ENCODE data around the gene CNOT3.
"Not testable (repeated sequence)": the region's sequence is repeated elsewhere in the genome, so short reads cannot be mapped to it uniquely, and the experiment has no call there.

The CNOT3 gene

DNA sequence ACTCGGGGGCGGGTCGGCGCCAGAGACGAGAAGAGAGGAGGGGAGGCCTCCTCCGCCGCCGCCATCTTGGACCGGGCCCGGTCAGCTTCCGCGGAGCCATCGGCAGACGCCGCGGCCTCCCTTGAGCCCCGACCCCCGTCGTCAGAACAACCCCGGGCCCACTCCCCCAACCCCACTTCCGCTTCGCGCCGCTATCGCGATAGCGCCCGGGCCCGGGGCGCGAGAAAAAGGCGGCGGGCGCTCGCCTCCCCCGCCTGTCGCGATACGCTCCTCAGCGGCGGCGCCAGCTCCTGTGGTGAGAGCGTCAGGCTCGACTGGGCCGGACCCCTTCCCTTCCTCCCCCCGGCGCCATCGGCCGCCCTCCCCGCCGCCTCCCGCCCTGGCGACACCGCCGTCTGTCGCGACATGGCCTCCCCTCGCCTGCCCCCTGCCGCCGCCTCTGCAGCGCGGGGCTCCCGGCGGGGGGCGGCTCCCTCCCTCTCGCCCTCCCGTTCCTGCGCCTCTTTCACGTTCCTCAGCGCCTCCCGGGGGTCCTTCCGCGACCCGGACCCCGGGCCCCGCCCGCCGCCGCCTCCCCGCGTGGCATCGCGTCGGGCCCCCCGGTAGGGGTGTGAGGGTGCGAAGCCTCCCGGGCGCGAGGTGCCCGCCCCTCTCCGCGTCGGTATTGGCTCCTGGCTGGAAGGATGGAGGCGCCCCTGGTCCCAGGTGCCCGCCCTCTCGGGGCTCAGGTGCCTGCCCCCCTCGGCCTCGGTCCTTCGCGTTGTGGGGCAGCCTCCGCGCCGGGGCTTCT is at the start of gene CNOT3:
CNOT3 (plus strand) TSS at position 64 of the 790 bp plus-strand sequence. CDS start 5,217 bp downstream, outside the sequence.
- DNase-seq, result no peak

DNA sequence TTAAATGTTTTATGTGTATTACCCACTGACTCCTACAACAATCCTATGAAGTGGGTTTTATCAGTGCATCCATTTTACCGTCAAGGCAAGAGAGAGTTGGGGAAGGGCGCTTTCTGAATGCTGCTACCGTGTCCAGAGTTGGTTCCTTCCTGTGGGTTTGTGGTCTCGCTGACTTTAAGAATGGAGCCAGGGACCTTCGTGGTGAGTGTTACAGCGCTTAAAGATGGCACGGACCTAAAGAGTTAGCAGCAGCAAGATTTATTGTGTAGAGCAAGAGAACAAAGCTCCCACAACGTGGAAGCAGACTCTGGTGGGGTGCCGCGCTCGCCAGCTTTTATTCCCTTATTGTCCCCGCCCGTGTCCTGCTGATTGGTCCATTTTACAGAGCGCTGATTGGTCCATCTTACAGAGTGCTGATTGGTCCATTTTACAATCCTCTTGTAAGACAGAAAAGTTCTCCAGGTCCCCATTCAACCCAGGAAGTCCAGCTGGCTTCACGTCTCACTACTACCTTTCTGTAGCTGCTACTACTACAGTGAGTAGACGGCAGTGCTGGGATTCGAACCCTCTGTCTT is 43.0 kb upstream of the CNOT3 start:
- no peak for DNase-seq

DNA sequence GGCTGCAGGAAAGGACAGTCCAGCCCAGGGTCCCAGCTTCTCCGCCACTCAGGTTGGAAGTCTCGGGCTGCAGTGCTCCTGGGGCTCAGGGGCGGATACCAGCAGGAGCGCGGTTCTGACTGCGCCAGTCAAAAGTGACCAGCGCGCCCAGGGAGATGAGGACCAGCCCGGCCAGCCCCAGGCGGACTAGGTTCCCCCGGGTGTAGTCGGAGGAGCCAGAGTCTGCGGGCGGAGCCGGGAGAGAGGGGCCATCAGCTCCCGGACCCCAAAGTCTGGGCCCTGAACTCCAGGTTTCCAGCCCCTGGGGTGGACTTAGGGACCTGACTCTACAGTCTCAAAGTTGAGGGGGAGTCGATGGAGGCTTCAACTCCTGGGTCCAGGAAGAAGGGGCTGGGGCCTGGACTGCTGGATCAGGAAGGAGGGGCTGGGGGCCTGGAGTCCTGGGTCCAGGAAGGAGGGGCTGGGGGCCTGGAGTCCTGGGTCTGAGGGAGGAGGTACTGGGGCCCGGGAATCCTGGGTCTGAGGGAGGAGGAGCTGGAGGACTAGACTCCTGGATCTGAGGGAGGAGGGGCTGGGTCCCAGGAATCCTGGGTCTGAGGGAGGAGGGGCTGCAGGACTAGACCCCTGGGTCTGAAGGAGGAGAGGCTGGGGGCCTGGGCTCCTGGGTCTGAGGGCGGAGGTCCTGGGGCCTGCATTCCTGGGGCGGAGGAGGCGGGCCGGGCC is 42.3 kb upstream of the CNOT3 start:
- no peak for DNase-seq

DNA sequence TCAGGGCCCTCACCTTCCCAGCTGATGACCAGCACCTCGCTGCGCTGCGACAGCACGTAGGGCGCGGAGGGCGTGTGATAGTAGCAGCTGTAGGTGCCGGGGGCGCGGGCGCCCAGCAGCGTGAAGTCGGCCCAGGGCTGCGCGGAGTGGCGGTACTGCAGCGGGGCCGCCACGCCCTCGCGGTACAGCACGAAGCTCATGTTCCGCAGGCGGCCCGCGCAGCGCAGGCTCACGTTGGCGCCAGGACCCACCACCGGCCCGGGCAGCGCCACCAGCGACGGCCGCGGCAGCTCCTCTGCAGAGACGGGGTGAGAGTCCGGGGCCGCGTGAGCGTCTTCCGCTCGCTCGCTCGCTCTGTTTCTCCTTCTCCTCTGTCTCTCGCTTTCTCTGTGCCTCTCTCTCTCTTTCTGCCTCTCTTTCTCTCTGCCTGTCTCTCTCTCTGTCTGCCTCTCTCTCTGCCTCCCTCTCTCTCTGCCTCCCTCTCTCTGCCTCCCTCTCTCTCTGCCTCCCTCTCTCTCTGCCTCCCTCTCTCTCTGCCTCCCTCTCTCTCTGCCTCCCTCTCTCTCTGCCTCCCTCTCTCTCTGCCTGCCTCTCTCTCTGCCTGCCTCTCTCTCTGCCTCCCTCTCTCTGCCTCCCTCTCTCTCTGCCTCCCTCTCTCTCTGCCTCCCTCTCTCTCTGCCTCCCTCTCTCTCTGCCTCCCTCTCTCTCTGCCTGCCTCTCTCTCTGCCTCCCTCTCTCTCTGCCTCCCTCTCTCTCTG is 41.5 kb upstream of the CNOT3 start:
- not testable (repeated sequence) for DNase-seq

DNA sequence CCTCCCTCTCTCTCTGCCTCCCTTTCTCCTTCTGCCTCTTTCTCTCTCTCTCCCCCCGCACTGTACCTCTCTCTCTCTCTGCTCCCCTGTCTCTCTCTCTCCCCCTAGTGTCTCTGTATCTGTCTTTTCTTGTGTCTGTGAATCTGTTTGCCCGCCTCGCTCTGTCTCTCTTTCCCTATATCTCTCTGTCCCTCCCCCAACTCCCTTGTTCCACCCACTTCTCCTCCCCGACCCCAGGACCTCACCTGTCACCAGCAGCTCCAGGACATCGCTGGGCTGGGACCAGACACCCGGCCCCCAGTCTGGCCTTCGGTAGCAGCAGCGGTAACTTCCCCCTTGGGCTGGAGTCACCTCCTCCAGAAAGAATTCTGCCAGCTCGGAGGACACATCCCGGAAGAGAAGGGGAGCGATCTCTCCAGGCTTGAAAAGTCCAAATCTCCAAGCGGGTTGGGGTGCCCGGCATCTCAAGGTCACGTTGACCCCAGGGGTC is 40.9 kb upstream of the CNOT3 start:
- no peak for DNase-seq

DNA sequence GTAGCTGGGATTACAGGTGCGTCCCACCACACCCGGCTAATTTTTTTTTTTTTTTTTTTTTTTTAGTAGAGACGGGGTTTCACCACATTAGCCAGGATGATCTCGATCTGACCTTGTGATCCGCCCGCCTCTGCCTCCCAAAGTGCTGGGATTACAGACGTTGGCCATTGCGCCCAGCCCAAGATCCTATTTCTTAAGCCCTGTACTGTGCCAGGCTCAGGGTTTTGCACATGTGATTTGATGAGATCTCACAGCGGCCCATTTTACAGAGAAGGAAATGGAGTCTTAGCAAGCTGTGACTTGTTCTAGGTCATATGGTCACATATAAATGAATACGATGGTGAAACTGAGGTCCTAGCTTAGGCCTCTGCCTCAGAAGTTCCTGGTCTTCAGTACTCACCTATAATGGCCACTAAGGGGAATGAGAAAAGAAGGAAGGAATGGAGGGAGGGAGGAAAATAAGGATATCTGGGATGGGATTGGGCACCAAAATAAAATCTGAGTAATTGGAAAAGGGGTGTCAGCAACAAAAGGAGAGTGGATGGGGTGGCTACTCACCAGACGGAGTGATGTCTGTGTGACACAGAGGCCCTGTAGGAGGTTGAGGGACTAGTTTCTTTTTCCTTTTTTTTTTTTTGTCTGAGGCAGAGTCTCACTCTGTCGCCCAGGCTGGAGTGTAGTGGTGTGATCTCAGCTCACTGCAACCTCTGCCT is 38.2 kb upstream of the CNOT3 start:
- no peak for DNase-seq

DNA sequence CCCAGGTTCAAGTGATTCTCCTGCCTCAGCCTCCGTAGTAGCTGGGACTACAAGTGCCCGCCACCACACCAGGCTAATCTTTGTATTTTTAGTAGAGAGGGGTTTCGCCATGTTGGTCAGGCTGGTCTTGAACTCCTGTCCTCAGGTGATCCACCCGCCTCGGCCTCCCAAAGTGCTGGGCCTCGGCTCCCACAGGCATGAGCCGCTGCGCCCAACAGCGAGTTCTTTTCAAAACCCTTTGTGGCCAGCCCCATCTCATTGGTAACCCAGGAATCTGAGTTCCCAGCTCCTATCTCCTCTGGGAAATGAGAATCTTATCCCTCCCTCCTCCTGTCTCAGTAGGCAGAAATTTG is 37.7 kb upstream of the CNOT3 start:
- DNase-seq, result not testable (repeated sequence)

DNA sequence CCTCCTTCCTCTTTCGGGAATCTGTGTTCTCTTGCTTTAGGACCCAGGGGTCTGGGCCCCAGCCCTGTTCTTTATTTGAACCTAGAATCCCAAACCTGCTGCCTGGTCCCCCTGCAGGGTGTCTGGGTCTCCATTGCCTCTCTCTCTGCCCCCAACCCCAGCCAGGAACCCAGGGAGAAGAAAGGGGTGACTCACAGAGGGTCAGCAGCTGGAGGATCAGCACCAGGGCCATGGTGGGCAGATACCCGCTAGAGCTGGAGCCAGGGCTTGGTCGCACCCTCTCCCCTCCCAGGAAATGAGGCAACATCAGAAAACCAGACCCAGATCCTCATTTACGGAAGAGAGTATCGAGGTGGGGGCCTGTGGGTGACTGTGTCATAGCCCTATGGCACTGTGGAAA is 37.0 kb upstream of the CNOT3 start, which contains the start of gene OSCAR:
OSCAR (minus strand) TSS at position 243 of the 400 bp plus-strand sequence; CDS start at position 232, 11 bp downstream.
- DNase-seq, result no peak

DNA sequence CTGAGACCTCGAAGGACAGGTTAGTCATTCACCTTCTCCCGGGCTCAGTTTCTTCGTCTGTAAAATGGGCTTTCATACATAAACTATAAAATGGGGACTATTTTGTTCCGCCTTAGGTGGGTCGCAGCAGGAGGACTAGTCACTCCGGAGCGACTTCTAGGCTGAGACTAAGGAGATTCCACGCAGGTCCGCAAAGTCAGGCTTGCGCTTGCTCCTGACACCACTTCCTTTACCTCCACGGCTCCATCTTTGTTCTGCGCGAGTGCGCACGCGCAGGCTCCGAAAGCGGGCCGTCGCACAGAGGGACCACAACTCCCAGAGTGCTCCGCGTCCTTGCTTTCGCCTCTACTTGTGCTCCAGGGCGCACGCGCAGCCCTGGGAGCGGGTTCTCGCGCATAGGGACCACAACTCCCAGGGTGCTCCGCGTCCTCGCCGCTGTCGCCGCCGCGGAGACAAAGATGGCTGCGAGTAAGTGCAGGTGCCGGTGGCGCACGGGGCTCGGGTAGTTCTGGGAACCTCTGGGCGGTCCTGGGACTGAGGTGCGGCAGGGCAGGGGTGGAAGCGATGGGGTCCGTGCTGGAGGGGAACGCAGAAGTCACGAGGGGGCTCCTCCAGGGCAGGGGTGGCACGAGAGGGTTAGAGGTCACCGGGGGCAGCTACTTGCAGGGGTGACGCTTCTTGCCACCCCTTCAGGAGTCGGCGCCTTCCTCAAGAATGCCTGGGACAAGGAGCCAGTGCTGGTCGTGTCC is 35.0 kb upstream of the CNOT3 start, which contains the start of gene NDUFA3:
NDUFA3 (plus strand) TSS at position 435 of the 749 bp plus-strand sequence; CDS start at position 459, 24 bp downstream.
- peak; percentile 95 for DNase-seq

DNA sequence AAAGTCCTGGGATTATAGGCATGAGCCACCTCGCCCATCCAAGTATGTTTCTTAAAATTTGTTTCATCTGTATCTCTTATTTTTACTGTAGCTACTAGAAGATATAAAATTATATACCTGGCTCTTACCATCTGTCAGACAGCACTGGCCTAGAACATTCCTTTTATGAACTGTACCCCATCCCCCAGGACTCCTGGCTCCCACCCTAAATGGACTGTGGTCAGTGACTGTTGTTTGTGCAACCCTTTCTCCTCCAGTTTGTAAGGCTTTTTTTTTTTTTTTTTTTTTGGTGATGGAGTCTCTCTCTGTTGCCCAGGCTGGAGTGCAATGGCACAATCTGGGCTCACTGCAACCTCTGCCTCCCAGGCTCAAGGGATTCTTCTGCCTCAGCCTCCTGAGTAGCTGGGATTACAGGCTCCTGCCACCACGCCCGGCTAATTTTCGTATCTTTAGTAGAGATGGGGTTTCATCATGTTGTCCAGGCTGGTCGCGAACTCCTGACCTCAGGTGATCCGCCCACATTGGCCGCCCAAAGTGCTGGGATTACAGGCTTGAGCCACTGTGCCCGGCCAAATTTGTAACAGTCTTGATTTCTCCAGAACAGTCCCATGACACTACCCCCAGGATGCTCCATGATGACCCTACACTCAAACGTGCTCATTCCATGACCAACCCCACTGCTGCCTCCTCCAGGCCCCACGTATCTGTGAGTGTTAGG is 32.4 kb upstream of the CNOT3 start:
- DNase-seq, result no peak

DNA sequence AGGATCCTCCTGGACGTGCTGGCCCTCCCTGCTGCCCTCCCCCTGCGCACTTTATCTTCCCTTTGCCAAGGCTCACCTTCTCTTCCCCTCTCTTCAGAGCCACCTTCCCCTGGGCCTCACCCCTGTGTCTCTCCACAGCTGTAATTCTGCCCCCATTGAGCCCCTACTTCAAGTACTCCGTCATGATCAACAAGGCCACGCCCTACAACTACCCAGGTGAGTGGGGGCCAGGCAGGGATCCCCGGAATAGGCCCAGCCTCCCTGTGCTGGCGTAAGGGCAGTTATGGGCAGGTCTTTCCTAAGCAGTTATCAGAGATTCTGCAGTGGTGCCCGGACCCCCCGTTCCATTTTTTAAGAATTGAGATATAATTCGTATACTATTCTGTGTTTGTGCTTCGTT is 31.8 kb upstream of the CNOT3 start:
- no peak for DNase-seq

DNA sequence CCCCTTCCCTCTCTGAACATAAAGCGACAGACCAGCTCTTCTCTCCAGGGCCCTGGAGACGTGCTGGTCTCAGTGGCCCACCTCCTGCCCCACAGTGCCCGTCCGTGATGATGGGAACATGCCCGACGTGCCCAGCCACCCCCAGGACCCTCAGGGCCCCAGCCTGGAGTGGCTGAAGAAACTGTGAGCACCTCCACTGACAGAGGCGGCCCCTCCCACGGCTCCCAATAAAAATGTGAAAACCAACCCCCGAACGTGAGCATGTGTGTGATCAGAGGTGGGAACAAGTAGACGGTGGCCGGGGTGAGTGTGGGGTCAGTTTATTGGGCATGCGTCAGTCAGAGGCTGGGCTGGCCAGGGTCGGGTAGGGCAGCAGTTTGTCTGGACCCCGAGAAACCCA is 30.8 kb upstream of the CNOT3 start:
- DNase-seq, result no peak

DNA sequence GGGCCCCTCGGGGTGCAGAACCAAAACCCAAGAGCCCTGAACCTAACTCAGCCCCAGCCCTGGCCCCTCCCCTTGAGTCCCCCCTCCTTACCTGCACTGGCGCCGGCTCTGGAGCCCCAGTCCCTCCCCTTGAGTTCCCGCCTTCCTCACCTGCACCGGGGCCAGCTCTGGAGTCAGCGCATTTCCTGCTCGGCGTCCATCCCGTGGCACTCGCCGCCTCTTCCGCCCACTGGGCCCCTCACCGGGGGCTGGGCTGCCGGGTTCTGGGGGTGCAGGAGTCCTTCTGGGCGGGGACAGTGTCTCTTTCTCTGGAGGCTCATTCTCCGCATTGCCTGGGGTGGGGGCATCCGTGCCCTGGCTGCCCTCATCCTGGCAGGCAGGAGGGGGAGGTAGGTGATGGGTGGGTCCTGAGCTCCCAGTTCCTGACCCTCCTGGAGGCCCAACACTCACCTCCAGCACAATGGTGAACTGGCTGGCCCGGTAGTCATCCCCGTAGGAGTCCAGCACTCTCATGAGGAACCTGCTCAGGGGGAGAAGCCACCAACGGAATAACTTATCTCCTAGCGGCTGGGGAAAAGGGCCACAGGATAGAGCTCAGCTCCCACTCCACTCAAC is 29.6 kb upstream of the CNOT3 start:
- no peak for DNase-seq

DNA sequence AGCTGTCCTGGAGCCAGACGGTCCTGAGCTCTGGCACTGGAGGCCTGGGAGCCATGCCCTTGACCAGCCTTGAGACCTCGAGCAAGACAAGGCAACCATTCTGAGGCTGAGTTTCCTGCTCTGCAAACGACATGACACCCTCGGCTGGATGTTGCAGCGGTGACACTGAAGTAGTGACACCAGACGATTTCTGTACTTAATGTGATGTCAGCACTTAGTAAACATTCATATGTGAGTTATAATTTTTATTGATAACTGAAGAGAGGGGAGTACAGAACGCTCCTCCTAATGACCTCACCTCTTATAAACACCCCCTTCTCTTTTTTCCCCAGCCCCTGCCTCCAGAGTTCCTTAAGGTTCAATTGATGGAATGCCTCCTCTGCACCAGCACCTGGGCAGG is 29.1 kb upstream of the CNOT3 start:
- no peak for DNase-seq

DNA sequence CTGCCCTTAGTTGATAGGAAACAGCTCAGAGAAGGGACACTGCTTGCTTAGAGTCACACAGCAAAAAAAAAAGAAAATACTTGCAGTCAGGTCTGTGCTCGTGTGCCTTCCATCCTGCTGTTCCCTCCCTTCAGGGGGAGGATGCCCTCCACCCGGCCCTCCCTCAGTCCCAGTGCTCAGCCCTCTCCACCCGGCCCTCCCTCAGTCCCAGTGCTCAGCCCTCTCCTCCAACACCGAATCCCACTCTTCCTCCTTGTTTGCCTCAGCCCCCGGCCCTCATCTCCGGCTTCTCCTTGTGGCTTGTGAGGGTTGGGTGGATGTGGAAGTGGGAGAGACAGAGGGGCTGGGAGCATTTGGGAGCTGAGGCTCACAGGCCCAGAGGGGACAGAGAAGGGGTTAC is 27.9 kb upstream of the CNOT3 start:
- DNase-seq, result no peak

DNA sequence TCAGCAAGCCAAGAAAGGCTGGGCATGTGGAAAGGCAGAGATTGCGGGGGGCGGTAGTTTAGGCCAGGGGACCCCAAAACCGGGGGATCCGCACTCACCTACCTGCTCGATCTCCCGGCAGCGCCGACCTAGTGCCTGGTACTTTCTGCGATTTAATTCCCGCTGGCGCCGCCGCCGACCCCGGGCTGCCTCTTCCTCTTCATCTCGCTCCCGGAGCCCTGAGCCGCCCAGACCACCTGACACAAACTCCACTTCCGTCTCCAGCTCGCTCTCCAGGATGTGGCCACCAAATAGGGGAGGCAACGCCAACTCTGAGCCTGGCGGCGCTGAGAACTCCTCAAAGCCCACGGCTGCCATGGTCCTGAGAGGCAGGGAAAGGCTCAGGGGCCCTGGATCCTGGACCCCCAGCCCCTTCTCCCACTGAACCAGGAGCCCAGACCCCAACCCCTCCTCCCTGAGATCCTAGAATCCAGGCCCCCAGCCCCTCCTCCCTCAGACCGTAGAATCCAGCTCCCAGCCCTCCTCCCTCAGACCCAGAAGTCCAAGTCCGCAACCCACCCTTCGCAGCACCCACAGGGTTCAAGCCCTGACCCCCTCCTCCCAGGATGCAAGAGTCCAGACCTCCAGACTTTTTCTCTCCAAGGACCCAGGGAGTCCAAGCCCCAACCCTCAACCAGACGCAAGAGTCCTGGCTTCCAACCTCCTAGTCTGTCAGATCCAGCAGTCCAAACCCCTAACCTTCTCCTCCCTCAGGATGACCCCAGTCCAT is 23.0 kb upstream of the CNOT3 start:
- peak; percentile 3 for DNase-seq

DNA sequence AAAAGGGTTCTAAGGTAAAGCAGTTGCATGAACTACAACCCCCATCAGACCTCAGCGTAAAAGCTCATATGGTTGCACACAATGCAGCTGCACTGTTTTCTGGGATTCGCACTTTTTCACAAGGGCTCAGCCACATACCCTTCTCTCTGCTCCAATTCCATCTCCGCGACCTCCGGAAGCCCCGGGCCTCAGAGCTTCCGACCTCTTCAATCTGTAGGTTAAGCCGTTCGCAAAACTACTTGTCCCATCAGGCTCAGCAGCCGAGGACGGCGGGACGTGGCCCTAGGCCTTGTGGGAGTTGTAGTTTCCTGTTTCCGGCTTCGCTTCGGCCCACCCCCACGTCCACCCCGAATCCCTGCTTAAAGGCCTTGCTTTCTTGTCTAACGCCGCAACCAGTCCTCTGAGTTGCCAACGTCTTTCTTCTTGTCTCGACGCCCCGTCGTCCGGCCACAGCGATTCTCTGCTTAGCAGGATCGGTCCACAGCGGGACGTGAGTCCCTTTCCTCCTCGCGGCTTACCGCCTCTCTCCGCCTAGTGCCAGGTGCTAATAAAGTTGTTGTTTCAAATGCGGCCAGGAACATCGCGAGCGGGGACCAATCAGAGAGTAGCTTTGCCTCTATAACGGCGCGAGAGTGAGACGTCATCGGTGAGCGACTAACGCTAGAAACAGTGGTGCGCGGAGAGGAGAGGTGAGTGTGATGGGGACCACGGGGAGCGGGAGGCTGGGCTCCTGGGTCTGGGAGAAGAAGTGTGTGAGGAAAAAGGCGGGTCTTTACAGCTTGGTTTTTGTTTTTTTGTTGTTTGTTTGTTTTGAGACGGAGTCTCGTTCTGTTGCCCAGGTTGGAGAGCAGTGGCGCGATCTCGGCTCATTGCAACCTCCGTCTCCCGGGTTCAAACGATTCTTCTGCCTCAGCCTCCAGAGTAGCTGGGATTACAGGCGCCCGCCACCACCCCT is 22.2 kb upstream of the CNOT3 start, which contains the start of the genes PRPF31 and TFPT:
PRPF31 (plus strand) TSS at position 646 of the 955 bp plus-strand sequence. CDS start 2,525 bp downstream, outside the sequence.
TFPT (minus strand) TSS at position 549 of the 955 bp plus-strand sequence; CDS start at position 161, 388 bp downstream.
- DNase-seq, result peak; percentile 95

DNA sequence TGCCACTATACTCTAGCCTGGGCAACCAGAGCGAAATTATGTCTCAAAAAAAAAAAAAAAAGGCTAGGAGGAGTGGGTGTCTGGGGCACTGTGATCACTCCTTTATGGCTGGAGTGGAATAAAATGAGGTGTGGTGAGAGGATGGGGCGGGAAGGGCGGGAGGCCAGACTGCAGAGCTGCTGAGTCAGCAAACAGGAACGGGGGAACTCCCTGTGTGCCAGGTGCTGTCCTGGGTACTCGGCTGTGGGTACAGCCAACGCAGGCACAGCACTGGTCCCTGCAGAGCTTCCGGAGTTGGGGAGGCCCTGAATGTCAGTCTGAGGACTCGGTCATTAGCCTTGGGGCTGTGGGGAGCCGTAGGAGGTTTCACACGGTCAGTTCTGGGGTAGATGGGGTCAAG is 16.3 kb upstream of the CNOT3 start:
- DNase-seq, result no peak
